ENCODE results near the gene CACHD1.

GRCh38 chr1:64692911-64693310 lies 223.0 kb downstream of the CACHD1 start:
- no peak for TF ChIP-seq CTCF (IDR thresholded peaks at IDR 0.05)
- TF ChIP-seq POLR2A (IDR thresholded peaks at IDR 0.05), result no peak
